Tibial nerve (tissue), 4 donors: Measurements from ENCODE around the gene ZBTB3. TPM values are rescaled to one million over a fixed set of nuclear protein-coding genes. Genes with fewer than 3 reads are reported as not detected.

ENCODE experiments used
- DNase-seq, 2 donors: peaks; one replicate each; pipeline ENCODE4 v3.0.0-alpha.2; 2019; ENCODE audit warnings: low spot score in 2 of 2
- H3K27ac ChIP-seq, 4 donors: fragments of 200-600 bp; sonication (generic) in 3 of 4; one replicate each; pipeline ENCODE4 v1.5.1; 2017 to 2019; ENCODE audit warnings: mild to moderate bottlenecking in 1 of 4
- H3K27me3 ChIP-seq, 2 donors: fragments of 200-600 bp; sonication (generic) in 1 of 2; one replicate each; pipeline versions ENCODE4 v1.5.1 to v1.6.0; 2017 to 2019
- H3K36me3 ChIP-seq, 3 donors: fragments of 200-600 bp; sonication (generic); one replicate each; pipeline ENCODE4 v1.5.1; 2018 to 2019
- H3K4me1 ChIP-seq, 4 donors: fragments of 200-600 bp; sonication (generic) in 3 of 4; one replicate each; pipeline ENCODE4 v1.5.1; 2017 to 2019
- H3K4me3 ChIP-seq, 4 donors: fragments of 200-600 bp; sonication (generic) in 3 of 4; one replicate each; pipeline ENCODE4 v1.5.1; 2017 to 2019; ENCODE audit warnings: mild to moderate bottlenecking in 1 of 4, moderate library complexity in 1 of 4
- H3K9me3 ChIP-seq, 4 donors: fragments of 200-600 bp; sonication (generic) in 3 of 4; one replicate each; pipeline ENCODE4 v1.5.1; 2017 to 2019
- CTCF ChIP-seq, 5 experiments: fragments of 200-600 bp in 3 of 5; fragments of 450-650 bp in 2 of 5; sonication (generic) in 3 of 5; IDR thresholded peaks; one replicate each; pipeline ENCODE4 v1.5.1; 2016 to 2019; ENCODE audit warnings: antibody characterized with exemption in 5 of 5, mild to moderate bottlenecking in 3 of 5, moderate library complexity in 2 of 5
- EP300 ChIP-seq, 2 donors: sonication (generic); formaldehyde crosslinking; IDR thresholded peaks; one replicate each; pipeline ENCODE4 v1.6.1; 2017; ENCODE audit warnings: antibody characterized with exemption in 2 of 2, mild to moderate bottlenecking in 1 of 2
- POLR2A ChIP-seq, 2 donors: fragments of 450-650 bp; IDR thresholded peaks; one replicate each; pipeline ENCODE4 v1.6.1; 2017; ENCODE audit warnings: antibody characterized with exemption in 2 of 2, mild to moderate bottlenecking in 2 of 2, moderate library complexity in 2 of 2
- WGBS, 2 donors: methylation state at CpG; one replicate each; pipeline ENCODE4 v1.1.5; 2018; 5-methylcytosine and 5-hydroxymethylcytosine counted together
- total RNA-seq, 4 donors: library from RNA; depleted of rRNA; stranded (reverse); fragments of >200 nt; gene quantifications; one replicate each; pipeline ENCODE4 v1.1.0, GENCODE V29; 2016

ZBTB3 gene
- total RNA-seq, 4 donors from 2014 or later, result 8.1 to 9.8 (median 8.9) TPM

- Histone ChIP-seq H3K4me3 (peak within 1 kb of the TSS; percentile 87 to 100 (median 97)), H3K27ac (peak within 1 kb of the TSS; percentile 88 to 99 (median 98)), H3K4me1 (peaks cover 6 to 54% (median 37%) of the 10 kb centered on the region in 4 donors), H3K9me3 (no peaks in the 10 kb centered on the region), H3K27me3 (no peaks in the 10 kb centered on the region), H3K36me3 (peaks cover 0 to 38% (median 0%) of the 10 kb centered on the region in 3 donors)
- 0% methylated on average over 3 to 52 of the region's 88 CpGs for WGBS, 2 donors
- peak; percentile 83 to 98 for TF ChIP-seq POLR2A (IDR thresholded peaks at IDR 0.05)
- TF ChIP-seq CTCF (IDR thresholded peaks at IDR 0.05), result peak in 2 of 5 experiments; percentile 38 to 55
- peak; percentile 90 to 99 for TF ChIP-seq EP300 (IDR thresholded peaks at IDR 0.05)
- DNase-seq, result peak; percentile 98 to 100
Measured at GRCh38 chr11:62787005-62787759, 33.2 kb upstream of the ZBTB3 start, which contains the start of gene TMEM179B. TSS of gene TMEM179B (plus strand) at chr11:62787402. CDS start at chr11:62787432, 30 bp downstream.

- TF ChIP-seq CTCF (IDR thresholded peaks at IDR 0.05) (peak; percentile 93 to 98 (median 96)), EP300 (IDR thresholded peaks at IDR 0.05) (no peak), POLR2A (IDR thresholded peaks at IDR 0.05) (no peak)
- peak overlapping the region; percentile 88 to 99 (median 98) for H3K27ac ChIP-seq
- H3K4me1 ChIP-seq, result peaks cover 6 to 50% (median 34%) of the 10 kb centered on the region in 4 donors
- DNase-seq, result peak; percentile 76 to 82
- H3K27me3 ChIP-seq, result no peaks in the 10 kb centered on the region
- H3K36me3 ChIP-seq, result peaks cover 0 to 41% (median 0%) of the 10 kb centered on the region in 3 donors
- no peaks in the 10 kb centered on the region for H3K9me3 ChIP-seq
- peak overlapping the region; percentile 87 to 100 (median 97) for H3K4me3 ChIP-seq
- WGBS, 2 donors, result 1 to 6% methylated on average over 6 to 11 of the region's 51 CpGs
Measured at GRCh38 chr11:62786318-62787004, 32.5 kb upstream of the ZBTB3 start.

GRCh38 chr11:62782753-62783152 lies 28.8 kb upstream of the ZBTB3 start:
- TF ChIP-seq EP300 (IDR thresholded peaks at IDR 0.05) (no peak), POLR2A (IDR thresholded peaks at IDR 0.05) (no peak), CTCF (IDR thresholded peaks at IDR 0.05) (no peak)
- Histone ChIP-seq H3K4me1 (peaks cover 6 to 17% (median 10%) of the 10 kb centered on the region in 4 donors), H3K9me3 (no peaks in the 10 kb centered on the region), H3K27ac (no peak overlapping the region), H3K36me3 (peaks cover 0 to 47% (median 0%) of the 10 kb centered on the region in 3 donors), H3K27me3 (no peaks in the 10 kb centered on the region), H3K4me3 (no peak overlapping the region)
- no peak for DNase-seq
- WGBS, 2 donors, result 90 to 94% methylated on average over 7 of the region's 7 CpGs

- no peak overlapping the region for H3K4me3 ChIP-seq
- no peak for TF ChIP-seq EP300 (IDR thresholded peaks at IDR 0.05)
- TF ChIP-seq CTCF (IDR thresholded peaks at IDR 0.05), result no peak
- TF ChIP-seq POLR2A (IDR thresholded peaks at IDR 0.05), result no peak
- no peak overlapping the region for H3K27ac ChIP-seq
- no peak for DNase-seq
- WGBS, 2 donors, result 94 to 100% methylated on average over 2 to 3 of the region's 3 CpGs
- no peaks in the 10 kb centered on the region for H3K9me3 ChIP-seq
- peaks cover 0 to 72% (median 0%) of the 10 kb centered on the region in 3 donors for H3K36me3 ChIP-seq
- H3K27me3 ChIP-seq, result no peaks in the 10 kb centered on the region
- no peaks in the 10 kb centered on the region for H3K4me1 ChIP-seq
Measured at GRCh38 chr11:62778441-62778840, 24.5 kb upstream of the ZBTB3 start.
